Kidney (tissue), 14 donors: ENCODE results near the gene TRIM13. TPM values are rescaled to one million over a fixed set of nuclear protein-coding genes. Genes with fewer than 3 reads are reported as not detected.

ENCODE experiments used
- DNase-seq, 5 donors: peaks; one replicate each; pipeline ENCODE4 v3.0.0-alpha.2; 2013 to 2020
- FAIRE-seq: peaks from 2 replicates; lab custom pipeline; 2012; peaks lifted over from hg19 to GRCh38; lab: Jason Lieb, UNC
- H3K27ac ChIP-seq, 2 donors: one replicate each; pipeline ENCODE4 v1.7.0; 2013; ENCODE audit warnings: low read depth in 2 of 2, low read length in 2 of 2, inconsistent platforms in 1 of 2
- H3K27me3 ChIP-seq: one replicate; pipeline ENCODE4 v1.7.1; 2013; ENCODE audit warnings: low read length, inconsistent platforms; ENCODE audit not compliant: control insufficient read depth, insufficient read depth
- H3K36me3 ChIP-seq, 3 donors: one replicate each; pipeline versions ENCODE4 v1.7.0 to v1.7.1; 2013; ENCODE audit warnings: low read length in 3 of 3, control low read depth in 1 of 3, inconsistent platforms in 1 of 3; ENCODE audit not compliant: insufficient read depth in 3 of 3, control insufficient read depth in 2 of 3
- H3K4me1 ChIP-seq, 3 donors: one replicate each; pipeline versions ENCODE4 v1.7.0 to v1.7.1; 2013; ENCODE audit warnings: low read length in 3 of 3, inconsistent platforms in 1 of 3, low read depth in 1 of 3; ENCODE audit not compliant: control insufficient read depth in 2 of 3, insufficient read depth in 2 of 3
- H3K4me3 ChIP-seq, 3 donors: one replicate each; pipeline versions ENCODE4 v1.7.0 to v1.8.1; 2013; ENCODE audit warnings: low read length in 3 of 3, control low read depth in 1 of 3, inconsistent platforms in 1 of 3
- H3K9ac ChIP-seq, 3 donors: one replicate each; pipeline versions ENCODE4 v1.7.0 to v1.7.1; 2013; ENCODE audit warnings: low read length in 3 of 3, control low read depth in 1 of 3, inconsistent platforms in 1 of 3
- H3K9me3 ChIP-seq, 3 donors: one replicate each; pipeline versions ENCODE4 v1.7.0 to v1.7.1; 2013; ENCODE audit warnings: low read length in 3 of 3, control low read depth in 1 of 3, inconsistent platforms in 1 of 3; ENCODE audit not compliant: control insufficient read depth in 2 of 3, insufficient read depth in 1 of 3
- intact Hi-C: fragments of 100-400 bp; cut with DNase I; formaldehyde crosslinking; loops from one replicate; pipeline ENCODE4 v1.11.1; 2022
- polyA plus RNA-seq: library from polyadenylated mRNA; stranded (reverse); fragments of 350-450 nt; fragmentation: Illumina TruSeq; extraction: RNeasy Lipid Tissue Mini Kit (QIAGEN cat#74804); gene quantifications from one replicate; pipeline ENCODE4 v1.2.3, GENCODE V29; 2014; ENCODE audit warnings: low read depth, low replicate concordance; ENCODE audit not compliant: insufficient read depth
- total RNA-seq: library from RNA; stranded (reverse); fragmentation: NEBNext Ultra II Directional; extraction: Animal tissue kit (Norgen Biotek cat#: 25700); gene quantifications from one replicate; pipeline ENCODE4 v1.2.1, GENCODE V29; 2021
- TF ChIP-seq, protein P1 (sequence below): IDR thresholded peaks from 3 replicates; pipeline ENCODE4 v1.5.1; 2012; ENCODE audit warnings: mild to moderate bottlenecking, moderate library complexity, borderline replicate concordance; ENCODE audit not compliant: insufficient read depth; ENCODE audit errors: extremely low read depth
- donor health status: control.
- donor health status: control.
- donor health status: control.
- donor health status: control.
- donor health status: control.
- donor health status: DM: yes; HTN: yes; CAD: no.
- donor health status: Normal renal cell carcinoma (clear cell type).

TRIM13 gene
- total and polyA plus RNA-seq, 2 donors from 2014 or later: 28.2 to 29.9 TPM

- no peaks in the 10 kb centered on the region for H3K4me1 ChIP-seq
- intact Hi-C loops: no loop called here
- no peaks in the 10 kb centered on the region for H3K27me3 ChIP-seq
- no peak for FAIRE-seq
- no peaks in the 10 kb centered on the region for H3K9me3 ChIP-seq
- H3K36me3 ChIP-seq: no peaks in the 10 kb centered on the region
- H3K27ac ChIP-seq: no peak overlapping the region
- TF ChIP-seq, protein P1, sequence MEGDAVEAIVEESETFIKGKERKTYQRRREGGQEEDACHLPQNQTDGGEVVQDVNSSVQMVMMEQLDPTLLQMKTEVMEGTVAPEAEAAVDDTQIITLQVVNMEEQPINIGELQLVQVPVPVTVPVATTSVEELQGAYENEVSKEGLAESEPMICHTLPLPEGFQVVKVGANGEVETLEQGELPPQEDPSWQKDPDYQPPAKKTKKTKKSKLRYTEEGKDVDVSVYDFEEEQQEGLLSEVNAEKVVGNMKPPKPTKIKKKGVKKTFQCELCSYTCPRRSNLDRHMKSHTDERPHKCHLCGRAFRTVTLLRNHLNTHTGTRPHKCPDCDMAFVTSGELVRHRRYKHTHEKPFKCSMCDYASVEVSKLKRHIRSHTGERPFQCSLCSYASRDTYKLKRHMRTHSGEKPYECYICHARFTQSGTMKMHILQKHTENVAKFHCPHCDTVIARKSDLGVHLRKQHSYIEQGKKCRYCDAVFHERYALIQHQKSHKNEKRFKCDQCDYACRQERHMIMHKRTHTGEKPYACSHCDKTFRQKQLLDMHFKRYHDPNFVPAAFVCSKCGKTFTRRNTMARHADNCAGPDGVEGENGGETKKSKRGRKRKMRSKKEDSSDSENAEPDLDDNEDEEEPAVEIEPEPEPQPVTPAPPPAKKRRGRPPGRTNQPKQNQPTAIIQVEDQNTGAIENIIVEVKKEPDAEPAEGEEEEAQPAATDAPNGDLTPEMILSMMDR: no peak
- DNase-seq: no peak
- H3K9ac ChIP-seq: no peak overlapping the region
- H3K4me3 ChIP-seq: no peak overlapping the region
Measured at GRCh38 chr13:50026788-50027473, 30.1 kb downstream of the TRIM13 start.

DNA sequence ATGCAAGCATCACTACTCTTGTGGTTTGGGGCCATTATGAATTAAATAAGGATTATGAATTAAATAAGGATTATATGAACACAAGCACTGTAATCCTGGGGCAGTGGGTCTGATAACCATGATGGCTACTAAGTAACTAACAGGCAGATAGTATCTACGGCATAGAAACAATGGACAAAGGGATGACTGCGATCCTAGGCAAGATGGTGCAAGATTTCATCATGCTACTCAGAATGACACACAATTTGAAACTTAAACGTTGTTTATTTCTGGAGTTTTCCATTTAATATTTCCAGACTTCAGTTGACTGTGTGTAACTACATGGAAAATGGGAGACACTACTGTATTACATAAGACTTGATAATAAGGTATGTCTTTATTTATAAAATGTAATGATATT, 33.5 kb downstream of the TRIM13 start:
- Histone ChIP-seq H3K36me3 (no peaks in the 10 kb centered on the region), H3K27me3 (no peaks in the 10 kb centered on the region), H3K9ac (no peak overlapping the region), H3K9me3 (no peaks in the 10 kb centered on the region), H3K4me3 (no peak overlapping the region), H3K27ac (no peak overlapping the region), H3K4me1 (no peaks in the 10 kb centered on the region)
- intact Hi-C loops: no loop called here
- FAIRE-seq (no peak), DNase-seq (no peak)
- TF ChIP-seq, protein P1: no peak

DNA sequence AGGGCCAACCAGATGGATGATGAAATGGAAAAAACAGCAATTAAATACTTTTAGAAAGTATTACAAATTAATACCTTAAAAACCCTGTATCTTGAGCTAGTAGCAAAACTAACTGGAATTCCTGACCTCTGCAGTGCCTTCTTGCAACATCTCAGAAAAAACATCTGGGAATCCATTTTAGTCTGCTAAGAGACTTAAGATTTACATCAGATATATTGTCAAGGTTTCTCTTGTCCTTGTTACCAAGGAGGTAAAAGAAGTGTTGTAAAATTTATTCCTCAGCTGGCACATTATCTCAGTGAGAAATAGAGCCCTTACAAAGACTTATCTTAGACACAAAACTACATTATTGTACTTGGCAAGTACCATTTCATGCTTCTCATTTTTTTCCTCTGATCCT, 36.9 kb downstream of the TRIM13 start:
- DNase-seq (no peak), FAIRE-seq (no peak)
- H3K9me3 ChIP-seq: no peaks in the 10 kb centered on the region
- H3K4me3 ChIP-seq: no peak overlapping the region
- H3K27ac ChIP-seq: no peak overlapping the region
- intact Hi-C loops: no loop called here
- H3K36me3 ChIP-seq: no peaks in the 10 kb centered on the region
- no peaks in the 10 kb centered on the region for H3K27me3 ChIP-seq
- TF ChIP-seq, protein P1: no peak
- H3K4me1 ChIP-seq: no peaks in the 10 kb centered on the region
- no peak overlapping the region for H3K9ac ChIP-seq

DNA sequence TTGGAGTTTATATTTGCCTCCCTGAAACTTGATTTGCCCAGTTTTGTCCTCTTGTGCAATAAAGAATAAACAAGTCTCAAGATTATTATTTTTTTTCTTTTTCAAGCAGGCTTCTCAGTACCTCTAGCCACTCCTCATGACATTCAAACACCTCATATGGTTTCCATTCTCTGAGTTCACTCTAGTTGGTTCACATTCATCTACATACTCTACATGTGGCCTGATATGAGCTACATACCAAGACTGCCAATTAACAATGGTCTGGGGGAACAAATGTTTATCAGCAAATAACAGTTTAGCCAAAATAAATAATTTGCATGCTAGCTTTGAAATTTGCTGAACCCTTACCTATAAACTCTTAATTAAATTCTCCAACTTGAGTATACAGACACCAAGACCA, 40.9 kb downstream of the TRIM13 start:
- FAIRE-seq: no peak

More for the DNA sequence above, 40.9 kb downstream of the TRIM13 start:
- Histone ChIP-seq H3K27me3 (no peaks in the 10 kb centered on the region), H3K9ac (no peak overlapping the region), H3K4me3 (no peak overlapping the region), H3K9me3 (no peaks in the 10 kb centered on the region), H3K4me1 (no peaks in the 10 kb centered on the region), H3K36me3 (no peaks in the 10 kb centered on the region), H3K27ac (no peak overlapping the region)
- TF ChIP-seq, protein P1: no peak
- DNase-seq: no peak
- intact Hi-C loops: no loop called here
